Measurements from ENCODE around the gene LRRC59.

LRRC59 gene

DNA sequence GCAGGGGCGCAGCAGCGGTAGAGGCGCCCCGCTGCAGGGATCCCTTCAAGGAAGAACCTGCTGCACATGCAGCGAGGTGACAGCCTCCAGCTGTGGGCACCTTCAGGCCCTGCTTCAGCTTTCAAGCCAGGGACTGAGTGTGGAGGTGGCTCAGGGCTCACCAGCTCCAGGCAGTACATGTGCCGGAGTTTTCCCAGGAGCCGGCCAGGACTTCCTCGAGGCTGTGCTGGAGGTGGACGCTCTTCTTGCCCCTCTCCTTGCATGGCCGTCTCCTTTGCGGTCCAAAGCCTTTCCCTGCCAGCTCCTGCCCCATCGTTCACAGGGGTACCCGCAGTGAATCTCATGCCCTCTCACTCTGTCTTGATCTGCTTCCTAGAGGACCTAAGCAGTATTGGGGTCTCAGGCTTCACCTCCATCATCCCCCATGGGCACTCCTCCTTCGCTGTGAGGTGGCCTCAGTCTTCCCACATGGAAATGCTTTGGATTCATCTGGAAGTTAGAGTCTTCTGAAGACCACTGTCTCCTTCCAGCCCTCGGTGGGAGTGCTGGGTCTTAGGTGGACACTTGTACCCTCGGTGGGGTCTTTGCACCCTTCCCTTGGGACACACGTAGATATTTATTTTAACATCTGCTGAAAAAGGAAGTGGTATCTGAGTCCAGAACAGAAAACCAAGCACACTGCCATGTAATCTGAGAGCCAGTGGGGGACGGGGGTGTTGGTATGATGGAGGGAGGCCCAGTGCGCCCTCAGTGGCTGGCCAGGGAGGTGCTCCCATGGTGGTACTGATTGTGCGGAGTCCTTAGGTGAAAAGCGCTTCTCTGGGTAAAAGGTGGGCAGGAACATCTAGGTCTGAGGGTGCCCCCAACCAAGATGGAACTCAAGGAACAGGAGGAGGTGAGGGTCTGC, 44.4 kb downstream of the LRRC59 start:
- H3K27ac ChIP-seq (ENCODE audit: low read length), result no peak overlapping the region

DNA sequence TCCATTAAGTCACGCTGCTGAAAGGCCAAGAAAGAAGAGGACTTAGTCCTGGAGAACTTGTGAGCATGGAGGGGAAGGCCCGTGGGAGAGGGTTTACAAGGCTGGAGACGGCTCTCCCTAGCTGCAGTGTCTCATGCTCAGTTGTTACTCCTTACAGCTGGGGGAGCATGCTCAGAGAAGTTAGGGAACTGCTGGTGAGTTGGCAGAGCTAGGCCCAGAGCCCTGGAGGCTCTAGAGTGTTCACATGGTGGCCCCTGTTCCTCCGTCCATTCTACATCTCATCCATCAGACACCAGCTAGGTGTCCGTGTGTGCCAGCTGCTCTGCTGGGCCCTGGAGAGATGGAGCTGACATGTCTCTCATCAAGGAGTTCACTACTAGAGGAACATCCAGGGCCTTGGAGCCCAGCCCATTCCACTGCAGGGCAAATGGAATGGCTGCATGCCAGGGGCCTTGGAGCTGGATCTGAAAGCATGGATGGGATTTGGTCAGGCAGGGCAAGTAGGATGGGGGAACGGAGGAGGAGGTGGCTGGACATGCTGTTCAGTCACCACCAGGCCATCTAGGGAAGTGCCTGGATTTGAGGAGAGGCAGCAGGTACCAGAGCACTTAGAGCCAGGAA, 45.1 kb downstream of the LRRC59 start:
- no peak overlapping the region for H3K4me3 ChIP-seq (ENCODE audit: low read length in 2 of 2)
- no peaks in the 10 kb centered on the region for H3K9me3 ChIP-seq (ENCODE audit: control insufficient read depth in 2 of 2, low read length in 2 of 2)
- H3K27ac ChIP-seq (ENCODE audit: low read length), result peak overlapping the region; percentile 6
- no peaks in the 10 kb centered on the region for H3K27me3 ChIP-seq (ENCODE audit: control insufficient read depth in 1 of 2, insufficient read depth in 2 of 2, low read length in 2 of 2)
- no peak overlapping the region for H3K9ac ChIP-seq (ENCODE audit: low read length in 2 of 2)
- H3K36me3 ChIP-seq (ENCODE audit: control insufficient read depth in 2 of 2, insufficient read depth in 2 of 2, low read length in 2 of 2), result peaks cover 18 to 26% of the 10 kb centered on the region in 2 donors
- peaks cover 18% of the 10 kb centered on the region for H3K4me1 ChIP-seq (ENCODE audit: control insufficient read depth, insufficient read depth, low read length)

More for the DNA sequence above, 44.4 kb downstream of the LRRC59 start:
- no peak overlapping the region for H3K4me3 ChIP-seq (ENCODE audit: low read length in 2 of 2)
- H3K9ac ChIP-seq (ENCODE audit: low read length in 2 of 2), result no peak overlapping the region
- no peaks in the 10 kb centered on the region for H3K27me3 ChIP-seq (ENCODE audit: control insufficient read depth in 1 of 2, insufficient read depth in 2 of 2, low read length in 2 of 2)
- no peaks in the 10 kb centered on the region for H3K9me3 ChIP-seq (ENCODE audit: control insufficient read depth in 2 of 2, low read length in 2 of 2)
- H3K4me1 ChIP-seq (ENCODE audit: control insufficient read depth, insufficient read depth, low read length), result peaks cover 10% of the 10 kb centered on the region
- H3K36me3 ChIP-seq (ENCODE audit: control insufficient read depth in 2 of 2, insufficient read depth in 2 of 2, low read length in 2 of 2), result peaks cover 18 to 30% of the 10 kb centered on the region in 2 donors

DNA sequence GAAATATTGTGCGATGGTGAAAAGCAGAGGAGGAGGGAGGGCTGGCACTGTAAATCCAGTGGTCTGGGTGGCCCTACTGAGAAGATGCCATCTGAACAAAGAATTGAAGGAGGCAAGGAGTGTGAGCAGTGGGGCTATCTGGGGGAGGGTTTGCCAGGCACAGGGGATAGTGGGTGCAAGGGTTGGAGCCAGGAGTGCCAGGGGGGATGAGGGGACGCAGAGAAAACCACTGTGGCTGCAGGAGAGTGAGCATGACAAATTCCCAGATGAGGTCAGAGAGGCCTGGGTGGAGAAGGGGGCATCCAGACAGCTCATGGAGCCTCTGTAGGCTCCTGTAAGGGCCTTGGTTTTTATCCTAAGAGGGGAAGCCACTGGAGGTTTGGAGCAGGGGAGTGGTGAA, 46.6 kb downstream of the LRRC59 start:
- H3K4me3 ChIP-seq (ENCODE audit: low read length in 2 of 2), result no peak overlapping the region
- H3K9ac ChIP-seq (ENCODE audit: low read length in 2 of 2), result no peak overlapping the region
- H3K27ac ChIP-seq (ENCODE audit: low read length), result no peak overlapping the region
- no peaks in the 10 kb centered on the region for H3K9me3 ChIP-seq (ENCODE audit: control insufficient read depth in 2 of 2, low read length in 2 of 2)
- peaks cover 23% of the 10 kb centered on the region for H3K4me1 ChIP-seq (ENCODE audit: control insufficient read depth, insufficient read depth, low read length)
- H3K36me3 ChIP-seq (ENCODE audit: control insufficient read depth in 2 of 2, insufficient read depth in 2 of 2, low read length in 2 of 2), result peaks cover 10 to 15% of the 10 kb centered on the region in 2 donors
- H3K27me3 ChIP-seq (ENCODE audit: control insufficient read depth in 1 of 2, insufficient read depth in 2 of 2, low read length in 2 of 2), result no peaks in the 10 kb centered on the region

DNA sequence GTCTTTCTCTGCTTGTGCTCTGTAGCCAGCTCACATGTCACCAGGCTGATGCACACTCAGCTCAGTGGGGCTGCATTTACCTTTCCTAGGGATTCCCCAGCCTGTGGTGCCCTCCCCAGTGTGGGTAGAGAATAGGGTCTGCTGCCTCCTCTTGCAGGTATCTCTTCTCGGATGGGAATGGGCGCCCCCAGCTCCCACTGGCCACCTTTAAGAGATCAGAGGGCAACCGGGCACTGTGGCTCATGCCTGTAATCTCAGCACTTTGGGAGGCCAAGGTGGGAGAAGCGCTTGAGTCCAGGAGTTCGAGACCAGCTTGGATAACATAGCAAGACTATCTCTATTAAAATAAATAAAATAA, 48.1 kb downstream of the LRRC59 start:
- Histone ChIP-seq H3K27ac (ENCODE audit: low read length) (no peak overlapping the region), H3K27me3 (ENCODE audit: control insufficient read depth in 1 of 2, insufficient read depth in 2 of 2, low read length in 2 of 2) (no peaks in the 10 kb centered on the region), H3K9ac (ENCODE audit: low read length in 2 of 2) (no peak overlapping the region), H3K9me3 (ENCODE audit: control insufficient read depth in 2 of 2, low read length in 2 of 2) (no peaks in the 10 kb centered on the region), H3K4me3 (ENCODE audit: low read length in 2 of 2) (no peak overlapping the region), H3K36me3 (ENCODE audit: control insufficient read depth in 2 of 2, insufficient read depth in 2 of 2, low read length in 2 of 2) (peaks cover 0 to 6% of the 10 kb centered on the region in 2 donors), H3K4me1 (ENCODE audit: control insufficient read depth, insufficient read depth, low read length) (peaks cover 30% of the 10 kb centered on the region)

DNA sequence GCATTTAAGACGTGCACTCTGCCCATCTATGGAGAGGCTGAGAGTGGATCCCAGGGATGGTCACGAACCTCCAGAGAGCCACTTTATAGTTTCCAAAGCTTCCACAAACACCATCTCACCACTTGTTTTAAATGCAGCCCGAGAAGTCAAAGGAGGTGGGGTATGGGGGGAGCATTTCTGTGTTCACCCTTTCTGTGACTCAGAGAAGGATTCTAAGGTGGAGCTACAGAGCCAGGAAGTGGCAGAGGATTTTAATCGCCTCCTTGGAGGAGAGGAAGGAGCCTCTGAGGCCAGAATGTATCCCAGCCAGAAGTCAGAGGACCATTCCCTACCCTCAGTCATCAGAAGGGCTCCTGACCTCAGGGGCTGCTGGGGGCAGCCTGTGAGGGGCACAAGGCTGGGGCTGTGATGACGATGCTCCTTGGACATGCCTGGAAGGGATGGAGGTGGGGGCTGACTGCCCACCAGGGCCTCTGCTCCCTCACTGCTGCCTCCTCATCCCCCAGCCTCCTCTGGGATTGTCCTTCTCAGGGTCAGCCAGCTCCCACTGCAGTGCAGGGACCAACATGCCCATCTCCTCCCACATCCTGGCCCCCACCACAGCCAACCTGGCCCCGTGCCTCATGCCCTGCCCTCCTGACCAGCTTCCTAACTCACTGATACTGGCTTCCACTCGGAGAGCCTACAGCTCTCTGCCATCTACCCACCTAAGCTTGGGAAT, 48.6 kb downstream of the LRRC59 start:
- H3K9me3 ChIP-seq (ENCODE audit: control insufficient read depth in 2 of 2, low read length in 2 of 2), result no peaks in the 10 kb centered on the region
- peak overlapping the region in 1 of 2 donors; percentile 21 for H3K9ac ChIP-seq (ENCODE audit: low read length in 2 of 2)
- H3K4me3 ChIP-seq (ENCODE audit: low read length in 2 of 2), result no peak overlapping the region
- no peaks in the 10 kb centered on the region for H3K27me3 ChIP-seq (ENCODE audit: control insufficient read depth in 1 of 2, insufficient read depth in 2 of 2, low read length in 2 of 2)
- peaks cover 0 to 2% of the 10 kb centered on the region in 2 donors for H3K36me3 ChIP-seq (ENCODE audit: control insufficient read depth in 2 of 2, insufficient read depth in 2 of 2, low read length in 2 of 2)
- H3K4me1 ChIP-seq (ENCODE audit: control insufficient read depth, insufficient read depth, low read length), result peaks cover 30% of the 10 kb centered on the region
- no peak overlapping the region for H3K27ac ChIP-seq (ENCODE audit: low read length)

DNA sequence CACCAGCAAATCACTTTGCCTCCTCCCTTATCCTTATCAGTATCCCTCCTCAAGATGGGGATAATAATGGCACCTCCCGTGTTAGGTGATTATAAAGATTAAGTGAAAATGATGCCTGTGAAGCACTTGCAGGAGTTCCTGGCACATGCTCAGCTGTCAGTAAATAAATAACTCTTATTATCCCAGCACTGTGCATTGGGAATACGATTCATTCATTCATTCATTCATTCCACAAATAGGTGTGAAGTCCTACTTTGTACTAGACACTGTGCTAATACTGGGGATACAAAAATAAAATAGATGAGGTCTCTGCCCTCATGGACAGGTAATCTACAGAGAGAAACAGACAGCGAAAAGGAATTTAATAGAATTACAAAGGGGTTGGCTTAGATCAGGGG, 49.4 kb downstream of the LRRC59 start:
- H3K27ac ChIP-seq (ENCODE audit: low read length), result no peak overlapping the region

DNA sequence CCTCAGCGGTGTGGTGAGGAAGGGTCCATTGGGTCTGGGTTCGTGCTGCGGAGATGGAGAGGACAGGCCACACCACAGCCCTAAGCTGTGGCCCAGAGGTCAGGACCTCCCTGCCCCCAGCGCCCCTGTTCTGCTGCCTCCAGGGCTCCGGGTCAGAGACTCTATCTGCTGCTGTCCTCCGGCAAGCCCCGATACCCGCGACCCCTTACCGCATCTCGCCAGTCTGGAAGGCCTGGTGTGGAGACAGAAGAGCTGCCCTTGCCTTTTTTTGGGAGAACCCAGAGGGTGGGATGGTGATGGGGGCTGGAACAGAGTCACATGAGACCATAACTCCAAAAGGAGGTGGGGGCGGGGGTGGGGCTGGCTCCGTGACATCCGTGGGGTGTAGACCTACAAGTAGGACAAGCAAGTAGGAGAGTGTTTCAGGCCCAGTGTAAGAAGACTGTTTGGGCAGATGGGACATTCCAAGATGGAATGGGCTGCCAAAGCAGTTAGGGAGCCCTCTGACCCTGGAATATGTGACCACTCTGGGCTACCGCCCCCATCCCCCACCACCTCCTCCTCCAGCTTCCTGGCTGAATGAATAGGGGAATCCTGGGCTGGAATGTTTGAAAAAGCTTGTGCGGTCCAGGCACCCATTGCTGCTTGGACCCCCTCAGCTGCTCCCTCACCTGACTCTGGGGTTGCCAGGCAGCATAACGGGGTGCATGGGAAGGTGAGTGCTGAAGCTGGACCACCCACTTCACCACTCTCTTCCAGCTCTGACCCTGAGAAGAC, 50.0 kb downstream of the LRRC59 start:
- H3K4me1 ChIP-seq (ENCODE audit: control insufficient read depth, insufficient read depth, low read length), result peaks cover 30% of the 10 kb centered on the region
- H3K27me3 ChIP-seq (ENCODE audit: control insufficient read depth in 1 of 2, insufficient read depth in 2 of 2, low read length in 2 of 2), result no peaks in the 10 kb centered on the region
- H3K9me3 ChIP-seq (ENCODE audit: control insufficient read depth in 2 of 2, low read length in 2 of 2), result no peaks in the 10 kb centered on the region
- no peak overlapping the region for H3K27ac ChIP-seq (ENCODE audit: low read length)
- H3K36me3 ChIP-seq (ENCODE audit: control insufficient read depth in 2 of 2, insufficient read depth in 2 of 2, low read length in 2 of 2), result no peaks in the 10 kb centered on the region
- peak overlapping the region; percentile 66 to 84 for H3K9ac ChIP-seq (ENCODE audit: low read length in 2 of 2)
- H3K4me3 ChIP-seq (ENCODE audit: low read length in 2 of 2), result peak overlapping the region; percentile 67 to 85

More for the DNA sequence above, 49.4 kb downstream of the LRRC59 start:
- peaks cover 0 to 2% of the 10 kb centered on the region in 2 donors for H3K36me3 ChIP-seq (ENCODE audit: control insufficient read depth in 2 of 2, insufficient read depth in 2 of 2, low read length in 2 of 2)
- no peak overlapping the region for H3K9ac ChIP-seq (ENCODE audit: low read length in 2 of 2)
- no peaks in the 10 kb centered on the region for H3K27me3 ChIP-seq (ENCODE audit: control insufficient read depth in 1 of 2, insufficient read depth in 2 of 2, low read length in 2 of 2)
- H3K4me1 ChIP-seq (ENCODE audit: control insufficient read depth, insufficient read depth, low read length), result peaks cover 30% of the 10 kb centered on the region
- H3K9me3 ChIP-seq (ENCODE audit: control insufficient read depth in 2 of 2, low read length in 2 of 2), result no peaks in the 10 kb centered on the region
- H3K4me3 ChIP-seq (ENCODE audit: low read length in 2 of 2), result peak overlapping the region in 1 of 2 donors; percentile 85

DNA sequence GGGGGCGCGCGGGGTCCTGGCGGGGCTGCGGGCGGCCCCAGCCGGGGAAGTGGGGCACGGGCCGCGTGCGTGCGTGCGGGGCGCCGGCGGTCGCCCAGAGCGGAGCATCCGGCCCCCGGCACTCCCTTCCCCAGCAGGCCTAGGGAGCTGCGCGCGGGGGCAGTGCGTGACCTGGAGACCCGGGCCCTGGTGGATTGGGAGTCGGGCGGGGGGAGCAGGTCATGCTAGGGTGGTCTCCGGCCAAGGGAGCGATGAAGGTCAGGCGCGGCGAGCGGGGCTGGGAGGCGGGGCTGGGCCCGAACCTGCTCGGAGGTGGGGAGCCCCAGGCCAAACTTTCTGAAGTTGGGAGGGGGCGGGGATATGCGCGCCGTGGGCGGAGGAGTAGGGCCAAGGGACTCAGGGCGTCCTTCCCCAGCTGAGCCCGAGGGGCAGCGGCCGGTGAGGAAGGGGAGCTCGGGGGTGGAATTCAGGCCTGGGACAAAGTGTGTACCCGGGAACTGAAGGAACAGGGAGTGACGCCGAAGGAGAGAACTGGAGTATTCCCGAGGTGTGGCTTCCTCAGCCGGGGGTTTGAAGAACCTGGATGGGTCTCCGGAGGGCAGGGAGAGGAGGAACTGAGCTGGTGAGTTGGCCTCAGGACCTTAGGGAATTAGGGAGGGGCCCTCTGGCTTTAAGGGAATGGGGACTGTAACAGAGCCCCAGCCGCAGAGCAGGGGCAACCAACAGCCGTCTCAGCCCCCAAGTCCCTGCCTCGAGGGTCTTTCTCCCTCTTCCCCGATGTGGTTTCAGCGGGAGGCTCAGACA, 50.8 kb downstream of the LRRC59 start:
- no peak overlapping the region for H3K27ac ChIP-seq (ENCODE audit: low read length)
- H3K4me3 ChIP-seq (ENCODE audit: low read length in 2 of 2), result peak overlapping the region; percentile 67 to 85
- H3K36me3 ChIP-seq (ENCODE audit: control insufficient read depth in 2 of 2, insufficient read depth in 2 of 2, low read length in 2 of 2), result no peaks in the 10 kb centered on the region
- H3K4me1 ChIP-seq (ENCODE audit: control insufficient read depth, insufficient read depth, low read length), result peaks cover 30% of the 10 kb centered on the region
- no peaks in the 10 kb centered on the region for H3K27me3 ChIP-seq (ENCODE audit: control insufficient read depth in 1 of 2, insufficient read depth in 2 of 2, low read length in 2 of 2)
- H3K9ac ChIP-seq (ENCODE audit: low read length in 2 of 2), result peak overlapping the region; percentile 66 to 84
- H3K9me3 ChIP-seq (ENCODE audit: control insufficient read depth in 2 of 2, low read length in 2 of 2), result no peaks in the 10 kb centered on the region

DNA sequence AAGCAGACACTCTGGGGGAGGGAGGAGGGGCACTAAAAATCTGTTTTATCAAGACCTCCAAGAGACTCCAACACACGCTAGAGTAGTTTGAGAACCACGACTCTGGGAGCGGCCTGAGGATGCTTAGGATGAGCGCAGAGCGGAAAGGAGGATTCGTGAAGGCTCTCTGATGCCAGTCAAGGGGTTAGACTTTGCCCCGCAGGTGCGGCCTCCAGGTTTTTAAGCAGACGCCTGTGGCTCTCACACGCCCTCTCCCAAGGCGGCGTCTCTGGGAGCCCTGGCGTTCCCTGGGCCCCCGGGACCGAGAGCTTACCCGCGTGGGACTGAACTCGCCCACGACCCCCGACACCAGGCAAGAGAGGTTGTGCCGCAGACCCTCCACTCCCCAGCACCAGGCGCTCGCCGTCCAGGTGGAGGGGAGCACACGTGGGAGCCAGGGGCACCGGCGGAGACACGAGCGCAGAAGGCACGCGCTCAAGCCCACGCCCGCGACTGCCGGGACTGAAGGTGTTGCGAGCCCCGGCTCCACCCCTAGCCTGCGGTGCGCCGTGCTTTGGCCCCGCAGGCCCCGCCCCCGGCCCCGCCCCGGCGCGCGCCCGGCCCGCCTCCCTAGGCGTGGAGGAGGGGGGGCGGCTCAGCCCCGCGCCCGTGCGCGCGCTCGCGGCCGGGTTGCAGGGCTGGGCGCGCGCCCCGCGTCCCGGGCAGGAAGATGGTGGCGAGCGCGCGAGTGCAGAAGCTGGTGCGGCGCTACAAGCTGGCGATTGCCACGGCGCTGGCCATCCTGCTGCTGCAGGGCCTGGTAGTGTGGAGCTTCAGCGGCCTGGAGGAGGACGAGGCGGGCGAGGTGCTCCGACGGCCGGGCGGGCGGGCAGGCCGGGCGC, 51.7 kb downstream of the LRRC59 start, which contains the start of gene XYLT2:
XYLT2 (plus strand) TSS at position 695 of the 881 bp plus-strand sequence; CDS start at position 710, 15 bp downstream.
- peak within 1 kb of the TSS; percentile 66 to 84 for H3K9ac ChIP-seq (ENCODE audit: low read length in 2 of 2)
- H3K4me3 ChIP-seq (ENCODE audit: low read length in 2 of 2), result peak within 1 kb of the TSS; percentile 67 to 85
- H3K9me3 ChIP-seq (ENCODE audit: control insufficient read depth in 2 of 2, low read length in 2 of 2), result no peaks in the 10 kb centered on the region
- H3K27me3 ChIP-seq (ENCODE audit: control insufficient read depth in 1 of 2, insufficient read depth in 2 of 2, low read length in 2 of 2), result no peaks in the 10 kb centered on the region
- H3K4me1 ChIP-seq (ENCODE audit: control insufficient read depth, insufficient read depth, low read length), result peaks cover 30% of the 10 kb centered on the region
- H3K27ac ChIP-seq (ENCODE audit: low read length), result no peak within 1 kb of the TSS
- no peaks in the 10 kb centered on the region for H3K36me3 ChIP-seq (ENCODE audit: control insufficient read depth in 2 of 2, insufficient read depth in 2 of 2, low read length in 2 of 2)

Measured in stomach smooth muscle (tissue), 2 donors.